GM19240 (cell line): ENCODE measurements around the gene KRTAP20-4.

Source experiments
- DNase-seq: peaks from one replicate; pipeline ENCODE4 v3.0.0; 2011; ENCODE audit warnings: low spot score; ENCODE audit not compliant: insufficient read length

Gene KRTAP20-4

DNA sequence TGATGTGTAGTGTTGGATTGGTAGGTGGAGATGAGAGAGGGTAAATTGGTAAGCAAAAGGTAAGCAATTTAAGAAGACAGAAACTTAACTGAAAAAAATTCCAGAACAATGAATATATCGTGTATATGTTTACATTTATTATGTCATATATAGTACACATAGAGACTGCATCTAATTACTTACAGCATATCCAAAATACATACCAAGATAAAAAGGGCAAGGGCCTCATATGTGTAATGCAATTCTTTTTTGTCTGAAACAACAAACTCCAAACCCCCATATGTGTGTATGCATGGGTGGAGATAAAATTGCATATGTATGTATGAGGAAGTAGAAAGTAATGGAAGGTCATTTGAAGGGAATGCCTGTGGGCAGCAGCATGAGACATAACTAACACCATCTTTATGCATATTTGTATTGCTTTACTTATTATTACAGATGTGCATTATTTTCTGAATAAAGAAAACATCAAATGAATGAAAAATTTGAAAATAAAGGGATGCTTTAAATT lies 26.5 kb downstream of the KRTAP20-4 start:
- no peak for DNase-seq

DNA sequence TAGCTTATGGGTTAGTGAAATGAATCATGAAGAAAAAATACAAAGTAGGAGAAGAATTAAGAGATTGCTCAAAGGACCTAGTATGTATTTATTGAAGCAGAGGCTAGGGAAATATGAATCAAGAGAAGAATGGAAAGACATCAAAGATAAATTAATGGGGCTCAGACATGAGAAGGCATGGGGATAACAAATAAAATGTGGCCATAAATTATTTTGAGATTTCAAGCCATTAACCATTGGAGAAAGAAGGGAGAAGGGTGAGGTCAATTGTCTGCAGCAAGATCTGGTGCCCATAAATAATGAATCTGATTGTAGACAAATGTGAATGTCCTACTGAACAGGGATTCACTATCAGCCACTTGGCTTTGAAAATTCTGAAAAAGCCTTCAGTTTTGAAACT lies 32.5 kb downstream of the KRTAP20-4 start:
- DNase-seq, result no peak

DNA sequence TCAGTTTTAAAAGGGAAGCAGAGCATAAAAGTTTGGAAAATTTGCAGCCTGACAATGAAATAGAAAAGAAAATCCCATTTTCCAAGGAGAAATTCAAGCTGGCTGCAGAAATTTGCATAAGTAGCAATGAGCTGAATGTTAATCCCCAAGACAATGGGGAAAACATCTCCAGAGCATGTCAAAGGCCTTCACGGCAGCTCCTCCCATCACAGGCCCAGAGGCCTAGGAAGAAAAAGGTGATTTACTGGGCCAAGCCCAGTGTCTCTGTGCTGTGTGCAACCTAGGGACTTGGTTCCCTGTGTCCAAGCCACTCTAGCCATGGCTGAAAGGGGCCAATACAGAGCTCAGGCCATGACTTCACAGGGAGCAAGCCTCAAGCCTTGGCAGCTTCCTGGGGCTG lies 48.3 kb downstream of the KRTAP20-4 start:
- DNase-seq, result no peak
